PC-3 (cell line): Measurements from ENCODE around the gene SRSF12.

ENCODE experiments used
- CTCF ChIP-seq: fragments of 300-600 bp; sonication (generic); conservative IDR thresholded peaks from 2 replicates; pipeline ENCODE4 v1.5.1; 2017; ENCODE audit warnings: antibody characterized with exemption, low read depth, mild to moderate bottlenecking, low read length
- EZH2 ChIP-seq: fragments of 300-600 bp; sonication (generic); IDR thresholded peaks from one replicate; pipeline ENCODE4 v1.6.1; 2017; ENCODE audit warnings: antibody characterized with exemption, mild to moderate bottlenecking, low read length; ENCODE audit not compliant: unreplicated experiment

- no peak for TF ChIP-seq CTCF
- TF ChIP-seq EZH2, result no peak
Observed at GRCh38 chr6:89082486-89082891, 35.4 kb downstream of the SRSF12 start.
